HUES64 (cell line): Measurements from ENCODE around the gene BLACAT1.
"Not testable (repeated sequence)": the region's sequence is repeated elsewhere in the genome, so short reads cannot be mapped to it uniquely, and the experiment has no call there.

Experiments used
- H3K27ac ChIP-seq: 2 replicates; pipeline ENCODE4 v1.7.0; 2013; ENCODE audit warnings: low read depth, low read length, inconsistent platforms
- H3K27me3 ChIP-seq: 2 replicates; pipeline ENCODE4 v1.6.1; 2013; ENCODE audit warnings: mild to moderate bottlenecking, low read length; ENCODE audit not compliant: insufficient read depth
- H3K36me3 ChIP-seq: 2 replicates; pipeline ENCODE4 v1.6.1; 2013; ENCODE audit warnings: mild to moderate bottlenecking, low read length; ENCODE audit not compliant: insufficient read depth
- H3K4me1 ChIP-seq: 2 replicates; pipeline ENCODE4 v1.6.1; 2013; ENCODE audit warnings: mild to moderate bottlenecking, low read length, moderate library complexity; ENCODE audit not compliant: insufficient read depth
- H3K4me3 ChIP-seq: 2 replicates; pipeline ENCODE4 v1.5.1; 2013; ENCODE audit warnings: mild to moderate bottlenecking, low read length, moderate library complexity
- H3K9ac ChIP-seq: 2 replicates; pipeline ENCODE4 v1.6.1; 2013; ENCODE audit warnings: mild to moderate bottlenecking, low read depth, low read length
- H3K9me3 ChIP-seq: 2 replicates; pipeline ENCODE4 v1.6.1; 2013; ENCODE audit warnings: low read depth, low read length; ENCODE audit not compliant: insufficient read depth
- WGBS: fragments of 150-250, 120-280 bp; methylation state at CpG from one replicate; pipeline ENCODE4 v1.1.7; 2013; ENCODE audit warnings: missing lambda C conversion rate; 5-methylcytosine and 5-hydroxymethylcytosine counted together

Gene BLACAT1

GRCh38 chr1:205424901-205425600 is 30.8 kb downstream of the BLACAT1 start:
- Histone ChIP-seq H3K9ac (no peak overlapping the region), H3K27me3 (peaks cover 3% of the 10 kb centered on the region; the same call in 1 of the 2 replicates), H3K27ac (no peak overlapping the region), H3K4me3 (no peak overlapping the region), H3K9me3 (no peaks in the 10 kb centered on the region), H3K4me1 (peaks cover 10% of the 10 kb centered on the region; the same call in 1 of the 2 replicates), H3K36me3 (no peaks in the 10 kb centered on the region)
- 72% methylated on average over 7 of the region's 8 CpGs for WGBS

DNA sequence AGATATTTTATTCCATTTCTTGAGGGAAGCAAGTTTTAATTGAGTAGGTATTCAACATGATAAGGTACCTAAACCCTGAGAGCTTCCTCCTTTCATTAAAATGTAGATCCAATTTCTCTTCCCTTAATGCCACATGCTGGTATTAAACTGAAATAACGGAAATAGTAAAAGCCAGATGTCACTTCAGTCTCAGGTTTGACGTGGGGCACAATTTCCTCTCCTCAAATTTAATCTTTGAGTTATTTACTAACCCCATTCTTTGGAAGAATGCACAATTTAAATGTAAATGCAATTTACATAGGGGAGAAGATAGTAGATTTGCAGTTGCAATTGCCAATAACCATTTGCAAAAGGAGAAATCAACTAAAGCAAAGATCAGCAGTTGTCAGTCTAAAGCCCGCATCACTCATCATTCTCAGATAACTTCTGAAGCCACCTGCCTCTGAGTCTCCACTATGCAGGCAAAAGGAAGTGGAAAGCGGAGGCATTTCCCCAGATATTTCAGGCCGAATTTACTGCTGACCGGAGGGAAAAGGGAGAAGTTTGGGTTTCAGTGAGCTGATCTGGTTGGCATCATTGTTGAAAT is 31.9 kb downstream of the BLACAT1 start:
- no peak overlapping the region for H3K27ac ChIP-seq
- no peaks in the 10 kb centered on the region for H3K36me3 ChIP-seq
- H3K4me3 ChIP-seq = no peak overlapping the region
- no peak overlapping the region for H3K9ac ChIP-seq
- 84% methylated on average over 6 of the region's 6 CpGs for WGBS
- no peaks in the 10 kb centered on the region for H3K9me3 ChIP-seq
- 0 out of 2 replicates have a peak, but pooled peaks cover 3% of the 10 kb centered on the region for H3K27me3 ChIP-seq
- peaks cover 10% of the 10 kb centered on the region; the same call in 1 of the 2 replicates for H3K4me1 ChIP-seq

GRCh38 chr1:205422993-205423642 is 32.7 kb downstream of the BLACAT1 start:
- H3K36me3 ChIP-seq = no peaks in the 10 kb centered on the region
- no peaks in the 10 kb centered on the region for H3K9me3 ChIP-seq
- H3K27ac ChIP-seq = no peak overlapping the region
- peaks cover 10% of the 10 kb centered on the region; the same call in 1 of the 2 replicates for H3K4me1 ChIP-seq
- no peak overlapping the region for H3K4me3 ChIP-seq
- H3K9ac ChIP-seq = no peak overlapping the region
- 83% methylated on average over 4 of the region's 4 CpGs for WGBS
- H3K27me3 ChIP-seq = 0 out of 2 replicates have a peak, but pooled peaks cover 3% of the 10 kb centered on the region

GRCh38 chr1:205421798-205422197 is 34.0 kb downstream of the BLACAT1 start, which contains the start of gene LEMD1:
Gene LEMD1 (minus strand): TSS chr1:205422056. CDS start chr1:205420536, 1,520 bp downstream.
- no peak within 1 kb of the TSS for H3K27ac ChIP-seq
- H3K4me3 ChIP-seq = no peak within 1 kb of the TSS
- H3K9me3 ChIP-seq = no peaks in the 10 kb centered on the region
- no peak within 1 kb of the TSS for H3K9ac ChIP-seq
- H3K36me3 ChIP-seq = no peaks in the 10 kb centered on the region
- WGBS = 73% methylated on average over 2 of the region's 2 CpGs
- H3K4me1 ChIP-seq = peaks cover 10% of the 10 kb centered on the region; the same call in 1 of the 2 replicates
- no peaks in the 10 kb centered on the region for H3K27me3 ChIP-seq

DNA sequence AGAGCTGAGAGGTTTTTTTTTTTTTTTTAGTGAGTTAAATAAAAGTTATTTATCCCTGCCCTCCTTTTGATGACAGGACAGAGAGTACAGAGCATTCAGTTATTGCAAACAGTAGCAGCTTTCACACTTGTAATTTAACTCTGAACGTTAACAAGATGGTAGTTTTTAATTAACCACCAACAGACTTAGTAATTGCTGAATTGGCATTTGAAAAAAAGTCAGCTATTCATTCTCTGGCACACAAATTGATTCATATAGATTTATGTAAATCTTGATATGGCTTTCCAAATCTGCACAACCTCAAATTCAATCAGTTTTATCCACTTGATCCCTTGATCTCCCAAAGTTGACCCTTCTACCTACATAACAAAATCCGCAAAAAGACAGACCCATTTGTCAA is 34.9 kb downstream of the BLACAT1 start:
- 71% methylated on average over 2 of the region's 2 CpGs for WGBS
- no peaks in the 10 kb centered on the region for H3K9me3 ChIP-seq
- H3K4me3 ChIP-seq = no peak overlapping the region
- H3K27me3 ChIP-seq = no peaks in the 10 kb centered on the region
- H3K27ac ChIP-seq = no peak overlapping the region
- H3K4me1 ChIP-seq = peaks cover 10% of the 10 kb centered on the region; the same call in 1 of the 2 replicates
- H3K9ac ChIP-seq = no peak overlapping the region
- no peaks in the 10 kb centered on the region for H3K36me3 ChIP-seq

- no peaks in the 10 kb centered on the region for H3K9me3 ChIP-seq
- H3K4me3 ChIP-seq = no peak overlapping the region
- no peaks in the 10 kb centered on the region for H3K4me1 ChIP-seq
- H3K27ac ChIP-seq = no peak overlapping the region
- no peaks in the 10 kb centered on the region for H3K27me3 ChIP-seq
- 92% methylated on average over 10 of the region's 10 CpGs for WGBS
- H3K9ac ChIP-seq = no peak overlapping the region
- H3K36me3 ChIP-seq = no peaks in the 10 kb centered on the region
Measured at GRCh38 chr1:205417870-205418635, 37.8 kb downstream of the BLACAT1 start.

DNA sequence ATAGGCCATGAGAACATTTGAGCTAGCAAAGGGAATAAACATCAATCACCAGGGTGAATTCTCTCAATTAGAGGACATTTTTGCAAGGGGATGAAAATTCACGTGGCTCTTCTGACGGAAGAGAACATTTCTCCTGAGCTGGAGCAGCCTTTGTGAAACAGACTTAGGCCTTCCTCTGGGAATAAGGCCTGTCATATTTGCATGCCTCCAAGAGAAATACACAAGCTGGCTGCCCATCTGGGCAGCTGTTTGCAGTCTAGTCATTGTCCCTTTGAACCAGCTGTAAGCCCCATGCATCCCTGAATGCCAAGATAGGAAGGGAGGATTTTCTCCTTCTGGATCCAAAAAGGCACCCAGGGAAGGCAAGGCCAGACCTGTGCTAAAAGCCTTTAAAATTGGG is 39.5 kb downstream of the BLACAT1 start:
- H3K27me3 ChIP-seq = no peaks in the 10 kb centered on the region
- no peak overlapping the region for H3K27ac ChIP-seq
- H3K4me1 ChIP-seq = no peaks in the 10 kb centered on the region
- no peaks in the 10 kb centered on the region for H3K36me3 ChIP-seq
- no peaks in the 10 kb centered on the region for H3K9me3 ChIP-seq
- WGBS = 90% methylated on average over 2 of the region's 2 CpGs
- no peak overlapping the region for H3K4me3 ChIP-seq
- no peak overlapping the region for H3K9ac ChIP-seq

DNA sequence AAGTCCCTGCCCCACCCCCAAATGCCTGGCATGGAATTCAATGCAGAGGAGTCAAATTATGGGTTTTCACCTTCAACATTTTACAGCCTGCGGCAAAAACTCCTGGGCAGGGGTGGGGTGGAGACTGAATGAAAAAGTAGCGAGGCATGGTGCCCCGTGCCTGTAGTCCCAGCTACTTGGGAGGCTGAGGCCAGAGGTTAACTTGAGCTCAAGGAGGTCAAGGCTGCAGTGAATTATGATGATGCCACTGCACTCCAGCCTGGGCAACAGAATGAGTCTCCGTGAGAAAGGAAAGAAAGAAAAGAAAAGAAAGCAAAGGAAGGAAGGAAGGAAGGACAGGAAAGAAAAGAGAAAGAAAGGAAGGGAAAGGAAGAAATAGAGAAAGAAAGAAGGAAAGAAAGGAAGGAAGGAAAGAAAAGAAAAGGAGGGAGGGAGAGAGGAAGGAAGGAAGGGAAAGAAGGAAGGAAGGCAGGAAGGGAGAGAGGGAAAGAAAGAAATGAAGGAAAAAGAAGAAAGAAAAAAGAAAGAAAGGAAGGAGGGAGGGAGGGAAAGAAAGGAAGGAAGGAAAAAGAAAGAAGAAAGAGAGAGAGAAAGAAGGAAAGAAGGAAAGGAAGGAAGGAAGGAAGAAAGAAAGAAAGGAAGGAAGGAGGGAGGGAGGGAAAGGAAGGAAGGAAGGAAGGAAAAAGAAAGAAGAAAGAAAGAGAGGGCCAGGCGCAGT is 45.1 kb downstream of the BLACAT1 start:
- 92% methylated on average over 5 of the region's 5 CpGs for WGBS
- no peak overlapping the region for H3K27ac ChIP-seq
- peaks cover 8% of the 10 kb centered on the region for H3K9me3 ChIP-seq
- no peaks in the 10 kb centered on the region for H3K27me3 ChIP-seq
- no peak overlapping the region for H3K4me3 ChIP-seq
- no peaks in the 10 kb centered on the region for H3K4me1 ChIP-seq
- no peaks in the 10 kb centered on the region for H3K36me3 ChIP-seq
- no peak overlapping the region for H3K9ac ChIP-seq

GRCh38 chr1:205407970-205408369 is 47.9 kb downstream of the BLACAT1 start:
- Histone ChIP-seq H3K4me1 (no peaks in the 10 kb centered on the region), H3K4me3 (no peak overlapping the region), H3K9ac (no peak overlapping the region), H3K36me3 (no peaks in the 10 kb centered on the region), H3K27ac (no peak overlapping the region), H3K9me3 (peaks cover 8% of the 10 kb centered on the region), H3K27me3 (no peaks in the 10 kb centered on the region)
- WGBS = 92% methylated on average over 5 of the region's 5 CpGs

DNA sequence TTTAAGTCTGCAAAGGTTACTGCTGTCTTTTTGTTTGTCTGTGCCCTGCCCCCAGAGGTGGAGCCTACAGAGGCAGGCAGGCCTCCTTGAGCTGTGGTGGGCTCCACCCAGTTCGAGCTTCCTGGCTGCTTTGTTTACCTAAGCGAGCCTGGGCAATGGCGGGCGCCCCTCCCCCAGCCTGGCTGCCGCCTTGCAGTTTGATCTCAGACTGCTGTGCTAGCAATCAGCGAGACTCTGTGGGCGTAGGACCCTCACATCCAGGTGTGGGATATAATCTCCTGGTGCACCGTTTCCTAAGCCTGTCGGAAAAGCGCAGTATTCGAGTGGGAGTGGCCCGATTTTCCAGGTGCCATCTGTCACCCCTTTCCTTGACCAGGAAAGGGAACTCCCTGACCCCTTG is 49.6 kb downstream of the BLACAT1 start:
- H3K9ac ChIP-seq, H3K27ac ChIP-seq, H3K36me3 ChIP-seq, H3K27me3 ChIP-seq, H3K4me1 ChIP-seq, H3K9me3 ChIP-seq, H3K4me3 ChIP-seq: not testable (repeated sequence)
- 85% methylated on average over 11 of the region's 12 CpGs for WGBS
